H1 (cell line): ENCODE results near the gene LPGAT1. TPM values are rescaled to one million over a fixed set of nuclear protein-coding genes. Genes with fewer than 3 reads are reported as not detected.

Source experiments
- CTCF ChIA-PET: fragments of 300-600 bp; sonication (Branson Sonifier 250); formaldehyde crosslinking; loops from one replicate; lab custom pipeline; 2021; ENCODE audit not compliant: partially characterized antibody; lab: Charles Lee
- POLR2A ChIA-PET: fragments of 300-600 bp; sonication (Branson Sonifier 250); formaldehyde crosslinking; loops from one replicate; lab custom pipeline; 2021; ENCODE audit warnings: inconsistent platforms; ENCODE audit not compliant: partially characterized antibody; lab: Charles Lee
- DNase-seq, 2 experiments: peaks; one replicate each; pipeline versions ENCODE4 v3.0.0 to v3.0.0-alpha.2; 2010 to 2022; ENCODE audit warnings: low spot score in 2 of 2, low read depth in 1 of 2, mixed read lengths in 1 of 2
- FAIRE-seq: peaks from 2 replicates; lab custom pipeline; 2011; peaks lifted over from hg19 to GRCh38; lab: Jason Lieb, UNC
- H2AFZ ChIP-seq: 2 replicates; pipeline ENCODE4 v1.8.1; 2012; ENCODE audit warnings: low read length, inconsistent platforms
- H2AK5ac ChIP-seq: 2 replicates; pipeline ENCODE4 v1.6.1; 2013; ENCODE audit warnings: low read depth, low read length
- H2BK120ac ChIP-seq: replicated peaks from 2 replicates; pipeline ENCODE3; 2013; ENCODE audit warnings: low read depth, low read length, inconsistent platforms
- H2BK12ac ChIP-seq: 2 replicates; pipeline ENCODE4 v1.6.1; 2013; ENCODE audit warnings: low read depth, low read length
- H2BK15ac ChIP-seq: 2 replicates; pipeline ENCODE4 v1.6.1; 2013; ENCODE audit warnings: low read length
- H2BK20ac ChIP-seq: 2 replicates; pipeline ENCODE4 v1.6.1; 2013; ENCODE audit warnings: low read length
- H2BK5ac ChIP-seq: 2 replicates; pipeline ENCODE4 v1.6.1; 2013; ENCODE audit warnings: low read depth, low read length
- H3K14ac ChIP-seq: 2 replicates; pipeline ENCODE4 v1.6.1; 2013; ENCODE audit warnings: inconsistent platforms; ENCODE audit not compliant: insufficient read length
- H3K18ac ChIP-seq: 2 replicates; pipeline ENCODE4 v1.6.1; 2013; ENCODE audit warnings: low read length; ENCODE audit errors: extremely low read depth
- H3K23ac ChIP-seq: 2 replicates; pipeline ENCODE4 v1.6.1; 2013; ENCODE audit warnings: inconsistent platforms; ENCODE audit not compliant: insufficient read length
- H3K23me2 ChIP-seq: 2 replicates; pipeline ENCODE4 v1.6.1; 2013; ENCODE audit warnings: low read depth, low read length
- H3K27ac ChIP-seq: 2 replicates; pipeline ENCODE4 v1.6.1; 2011; ENCODE audit warnings: low read depth, low read length, inconsistent platforms
- H3K27me3 ChIP-seq, 4 experiments: replicated peaks in 1 of 4; 1 replicate in 1 of 4; 2 replicates in 3 of 4; pipeline versions ENCODE4 v1.6.1 to v1.8.1; 2011 to 2013; ENCODE audit warnings: low read length in 3 of 4, mild to moderate bottlenecking in 3 of 4, inconsistent platforms in 2 of 4, mixed read lengths in 2 of 4, moderate library complexity in 1 of 4; ENCODE audit not compliant: control insufficient read depth in 3 of 4, insufficient read depth in 3 of 4; ENCODE audit errors: extremely low read depth in 1 of 4
- H3K36me3 ChIP-seq, 4 experiments: 2 replicates each; pipeline versions ENCODE4 v1.6.1 to v1.8.1; 2011 to 2013; ENCODE audit warnings: mild to moderate bottlenecking in 4 of 4, low read length in 3 of 4, moderate library complexity in 2 of 4, control low read depth in 1 of 4, inconsistent platforms in 1 of 4; ENCODE audit not compliant: insufficient read depth in 4 of 4, control insufficient read depth in 2 of 4
- H3K4ac ChIP-seq: replicated peaks from 2 replicates; pipeline ENCODE3; 2013; ENCODE audit warnings: low read length, low read depth, mixed read lengths, inconsistent platforms; ENCODE audit not compliant: insufficient read length
- H3K4me1 ChIP-seq, 4 experiments: replicated peaks in 1 of 4; 1 replicate in 1 of 4; 2 replicates in 3 of 4; pipeline versions ENCODE4 v1.6.1 to v1.8.1; 2011 to 2013; ENCODE audit warnings: low read length in 3 of 4, inconsistent platforms in 2 of 4, mixed read lengths in 1 of 4; ENCODE audit not compliant: insufficient read depth in 4 of 4, control insufficient read depth in 3 of 4
- H3K4me2 ChIP-seq, 2 experiments: 2 replicates each; pipeline versions ENCODE4 v1.6.1 to v1.8.1; 2011 to 2013; ENCODE audit warnings: low read depth in 2 of 2, low read length in 2 of 2, control low read depth in 1 of 2, inconsistent platforms in 1 of 2, mild to moderate bottlenecking in 1 of 2; ENCODE audit not compliant: insufficient read depth in 1 of 2
- H3K4me3 ChIP-seq, 4 experiments: fragments of 200-600, 300-600 bp in 1 of 4; sonication (generic), shearing (Covaris generic), sonication (Bioruptor Twin) in 1 of 4; 2 replicates each; pipeline versions ENCODE4 v1.5.1 to v1.8.1; 2011 to 2016; ENCODE audit warnings: low read length in 4 of 4, low read depth in 3 of 4, control low read depth in 2 of 4, inconsistent platforms in 2 of 4, mild to moderate bottlenecking in 2 of 4, mixed read lengths in 1 of 4, moderate library complexity in 1 of 4; ENCODE audit not compliant: insufficient read depth in 2 of 4; ENCODE audit errors: extremely low read depth in 1 of 4
- H3K56ac ChIP-seq: replicated peaks from 2 replicates; pipeline ENCODE3; 2013; ENCODE audit warnings: low read depth, mild to moderate bottlenecking, mixed read lengths, low read length, inconsistent platforms; ENCODE audit not compliant: insufficient read length
- H3K79me1 ChIP-seq: 2 replicates; pipeline ENCODE4 v1.6.1; 2013; ENCODE audit warnings: low read depth, low read length, control low read depth
- H3K79me2 ChIP-seq, 2 experiments: 2 replicates each; pipeline versions ENCODE4 v1.6.1 to v1.8.1; 2012 to 2013; ENCODE audit warnings: low read length in 2 of 2, mild to moderate bottlenecking in 2 of 2, inconsistent platforms in 1 of 2; ENCODE audit not compliant: insufficient read depth in 2 of 2, control insufficient read depth in 1 of 2
- H3K9ac ChIP-seq, 4 experiments: replicated peaks in 1 of 4; 1 replicate in 1 of 4; 2 replicates in 3 of 4; pipeline versions ENCODE4 v1.6.1 to v1.8.1; 2011 to 2013; ENCODE audit warnings: low read depth in 3 of 4, low read length in 3 of 4, control low read depth in 2 of 4, mild to moderate bottlenecking in 2 of 4, moderate library complexity in 2 of 4, inconsistent platforms in 1 of 4; ENCODE audit errors: extremely low read depth in 1 of 4
- H3K9me3 ChIP-seq, 2 experiments: 2 replicates each; pipeline versions ENCODE4 v1.6.1 to v1.8.1; 2012 to 2013; ENCODE audit warnings: mild to moderate bottlenecking in 2 of 2, moderate library complexity in 2 of 2, control low read depth in 1 of 2, inconsistent platforms in 1 of 2, low read depth in 1 of 2, low read length in 1 of 2, mixed read lengths in 1 of 2; ENCODE audit not compliant: insufficient read depth in 2 of 2
- H4K20me1 ChIP-seq, 2 experiments: replicated peaks in 1 of 2; 2 replicates each; pipeline versions ENCODE3 to v1.8.1; 2011 to 2013; ENCODE audit warnings: inconsistent platforms in 2 of 2, low read length in 2 of 2, mild to moderate bottlenecking in 1 of 2; ENCODE audit not compliant: insufficient read depth in 2 of 2, control insufficient read depth in 1 of 2
- H4K5ac ChIP-seq: 2 replicates; pipeline ENCODE4 v1.6.1; 2013; ENCODE audit warnings: low read length, low read depth, mixed read lengths, inconsistent platforms; ENCODE audit not compliant: insufficient read length
- H4K8ac ChIP-seq: 2 replicates; pipeline ENCODE4 v1.8.0; 2013; ENCODE audit warnings: mild to moderate bottlenecking, moderate library complexity, low read length, inconsistent platforms; ENCODE audit not compliant: insufficient read depth; ENCODE audit errors: extremely low read depth
- H4K91ac ChIP-seq: replicated peaks from 2 replicates; pipeline ENCODE3; 2013; ENCODE audit warnings: low read length, mixed read lengths, inconsistent platforms; ENCODE audit not compliant: insufficient read length
- CHD2 ChIP-seq: IDR thresholded peaks from 2 replicates; pipeline ENCODE4 v1.6.1; 2012; ENCODE audit warnings: low read length, improper control_type of control experiment
- EP300 ChIP-seq, 2 experiments: IDR thresholded peaks; 1 replicate in 1 of 2; 2 replicates in 1 of 2; pipeline ENCODE4 v1.6.1; 2011 to 2012; ENCODE audit warnings: low read depth in 2 of 2, low read length in 2 of 2, mild to moderate bottlenecking in 2 of 2, borderline replicate concordance in 1 of 2, inconsistent platforms in 1 of 2, moderate library complexity in 1 of 2
- FOSL1 ChIP-seq: IDR thresholded peaks from 2 replicates; pipeline ENCODE4 v1.6.1; 2011; ENCODE audit warnings: mild to moderate bottlenecking, low read depth, low read length, moderate library complexity; ENCODE audit not compliant: insufficient read depth
- HDAC2 ChIP-seq, 2 experiments: fragments of 300-600 bp in 1 of 2; sonication (generic) in 1 of 2; IDR thresholded peaks; 2 replicates each; pipeline ENCODE4 v1.6.1; 2011 to 2012; ENCODE audit warnings: low read depth in 2 of 2, low read length in 2 of 2, mild to moderate bottlenecking in 2 of 2, moderate library complexity in 2 of 2, borderline replicate concordance in 1 of 2, inconsistent platforms in 1 of 2
- NRF1 ChIP-seq: IDR thresholded peaks from 2 replicates; pipeline ENCODE4 v1.6.1; 2011; ENCODE audit warnings: mild to moderate bottlenecking, low read depth, low read length, improper control_type of control experiment
- POLR2A ChIP-seq, 2 experiments: IDR thresholded peaks; 1 replicate in 1 of 2; 2 replicates in 1 of 2; pipeline ENCODE4 v1.6.1; 2011; ENCODE audit warnings: low read depth in 2 of 2, low read length in 2 of 2, mild to moderate bottlenecking in 2 of 2; ENCODE audit errors: control extremely low read depth in 1 of 2
- RFX5 ChIP-seq: IDR thresholded peaks from 2 replicates; pipeline ENCODE4 v1.6.1; 2011; ENCODE audit warnings: low read depth, low read length, improper control_type of control experiment, borderline replicate concordance
- SP4 ChIP-seq: IDR thresholded peaks from 2 replicates; pipeline ENCODE4 v1.6.1; 2012; ENCODE audit warnings: low read length, inconsistent platforms
- WGBS, 2 experiments: shearing (Covaris generic) in 1 of 2; methylation state at CpG; one replicate each; pipeline versions ENCODE4 v1.1.6 to v1.1.7; 2013 to 2015; ENCODE audit warnings: low lambda C conversion rate in 2 of 2, mixed read lengths in 2 of 2, inconsistent platforms in 1 of 2, low coverage in 1 of 2, missing lambda C conversion rate in 1 of 2; ENCODE audit not compliant: insufficient replicate concordance in 2 of 2, insufficient coverage in 1 of 2, insufficient read length in 1 of 2; ENCODE audit errors: extremely low coverage in 1 of 2, missing lambda C conversion rate in 1 of 2; 5-methylcytosine and 5-hydroxymethylcytosine counted together
- polyA plus RNA-seq, 7 experiments: library from polyadenylated mRNA; depleted of rRNA in 3 of 7; stranded (reverse) in 5 of 7; unstranded in 2 of 7; fragments of >200 nt in 5 of 7; fragments of 200-250 nt in 2 of 7; gene quantifications; 1 replicate in 5 of 7; 2 replicates in 1 of 7; 4 replicates in 1 of 7; pipeline versions ENCODE4 v1.2.1 to v1.2.3, GENCODE V29; 2011 to 2013; ENCODE audit warnings: missing spikeins in 2 of 7, mixed read lengths in 2 of 7
- total RNA-seq: library from RNA; stranded (reverse); fragmentation: NEBNext Ultra II Directional; extraction: Animal tissue kit (Norgen Biotek cat#: 25700); gene quantifications from 2 replicates; pipeline ENCODE4 v1.2.1, GENCODE V29; 2021
- TF ChIP-seq, protein P1 (sequence below): IDR thresholded peaks from 2 replicates; pipeline ENCODE4 v1.6.1; 2012; ENCODE audit warnings: inconsistent platforms

Gene LPGAT1
- total and polyA plus RNA-seq, 2 of the 8 experiments (the other 6 are each of a cell fraction or from before 2014, with no cell fraction given) = 2.3 to 13.5 TPM

DNA sequence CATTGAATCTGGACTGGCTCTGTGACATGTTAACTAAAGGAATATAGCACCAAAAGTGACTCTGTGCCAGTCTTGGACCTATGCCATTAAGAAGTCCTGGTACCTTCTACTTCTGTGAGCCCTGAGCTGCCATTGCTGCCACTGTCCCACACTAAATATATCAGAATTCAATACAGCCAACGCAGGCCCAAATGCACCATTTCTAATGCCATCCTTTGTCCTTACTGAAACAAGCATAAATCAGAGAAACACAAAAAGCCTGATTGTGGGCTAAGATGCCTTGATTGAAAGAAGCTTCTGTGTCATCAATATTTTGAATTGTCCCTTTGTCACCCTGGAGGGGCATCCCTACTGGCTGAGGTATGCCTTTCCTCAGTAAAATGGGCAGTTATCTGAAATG lies 88.3 kb downstream of the LPGAT1 start:
- no peaks in the 10 kb centered on the region for H3K36me3 ChIP-seq
- POLR2A ChIA-PET = no interaction called here
- H3K4ac ChIP-seq = no peak overlapping the region
- H2BK12ac ChIP-seq = no peak overlapping the region
- no peaks in the 10 kb centered on the region for H3K79me1 ChIP-seq
- no peak for TF ChIP-seq EP300 (IDR thresholded peaks at IDR 0.05; ENCODE audit: borderline replicate concordance in 1 of 2, low read depth in 2 of 2, low read length in 2 of 2)
- no peak for TF ChIP-seq NRF1
- no peak for TF ChIP-seq RFX5
- TF ChIP-seq CHD2 = no peak
- no peak for TF ChIP-seq HDAC2 (IDR thresholded peaks at IDR 0.05; ENCODE audit: borderline replicate concordance in 1 of 2, low read depth in 2 of 2, low read length in 2 of 2)
- no peak for TF ChIP-seq SP4
- no peak for TF ChIP-seq FOSL1
- TF ChIP-seq, protein P1, sequence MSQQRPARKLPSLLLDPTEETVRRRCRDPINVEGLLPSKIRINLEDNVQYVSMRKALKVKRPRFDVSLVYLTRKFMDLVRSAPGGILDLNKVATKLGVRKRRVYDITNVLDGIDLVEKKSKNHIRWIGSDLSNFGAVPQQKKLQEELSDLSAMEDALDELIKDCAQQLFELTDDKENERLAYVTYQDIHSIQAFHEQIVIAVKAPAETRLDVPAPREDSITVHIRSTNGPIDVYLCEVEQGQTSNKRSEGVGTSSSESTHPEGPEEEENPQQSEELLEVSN = no peak
- no peak for TF ChIP-seq POLR2A (IDR thresholded peaks at IDR 0.05; ENCODE audit: control extremely low read depth in 1 of 2, low read depth in 2 of 2, low read length in 2 of 2)
- TF ChIP-seq, all 59 proteins: peak for 0
- H4K20me1 ChIP-seq = peaks cover 0 to 2% of the 10 kb centered on the region in 2 experiments
- no peaks in the 10 kb centered on the region for H3K23me2 ChIP-seq
- H4K91ac ChIP-seq = no peak overlapping the region
- no peak overlapping the region for H4K8ac ChIP-seq
- no peak overlapping the region for H3K56ac ChIP-seq
- H2BK15ac ChIP-seq = no peak overlapping the region
- no peaks in the 10 kb centered on the region for H3K27me3 ChIP-seq
- no peak overlapping the region for H3K4me3 ChIP-seq
- FAIRE-seq = no peak
- no peak overlapping the region for H3K18ac ChIP-seq
- H3K27ac ChIP-seq = no peak overlapping the region
- DNase-seq = no peak
- H2AK5ac ChIP-seq = no peak overlapping the region
- H3K23ac ChIP-seq = no peak overlapping the region
- H3K9me3 ChIP-seq = no peaks in the 10 kb centered on the region
- no peak overlapping the region for H2BK5ac ChIP-seq
- no peak overlapping the region for H2BK120ac ChIP-seq
- H3K9ac ChIP-seq = no peak overlapping the region
- H3K79me2 ChIP-seq = no peaks in the 10 kb centered on the region
- H3K14ac ChIP-seq = no peak overlapping the region
- no peak overlapping the region for H2AFZ ChIP-seq
- H4K5ac ChIP-seq = no peak overlapping the region
- no peak overlapping the region for H2BK20ac ChIP-seq
- H3K4me1 ChIP-seq = no peaks in the 10 kb centered on the region; a peak in 1 of 7 replicates
- CTCF ChIA-PET = interaction anchor here (0.8 to 4.3 kb wide), 6 partner anchors 10 to 293 kb away, joined by 3 to 21 read pairs (median 4); partner anchors contain the start of genes DTL and INTS7
- 100% methylated on average over 1 of the region's 1 CpG; no CpG with 5 or more reads in 1 of the 2 experiments for WGBS, 2 experiments
- H3K4me2 ChIP-seq = no peak overlapping the region
